ENCODE data around the gene LYPLAL1.

Gene LYPLAL1

GRCh38 chr1:219173758-219174459 is at the start of gene LYPLAL1:
Gene LYPLAL1 (plus strand): TSS chr1:219173878. CDS start chr1:219173891, 13 bp downstream.
- Histone ChIP-seq H3K36me3 (replicated peaks) (no peaks in the 10 kb centered on the region), H3K9me3 (no peaks in the 10 kb centered on the region), H3K4me1 (peaks cover 21% of the 10 kb centered on the region), H3K4me3 (peak within 1 kb of the TSS; percentile 64), H3K27me3 (ENCODE audit: low read depth) (no peaks in the 10 kb centered on the region)
- DNase-seq (ENCODE audit: low spot score in 2 of 2): peak; percentile 78 to 89
- in situ Hi-C loops (cut with MboI; ENCODE audit: low sequenced_read_pairs): no loop called here

- in situ Hi-C loops (cut with MboI; ENCODE audit: low sequenced_read_pairs): no loop called here
- Histone ChIP-seq H3K4me1 (peaks cover 9% of the 10 kb centered on the region; the same call in 1 of the 2 replicates), H3K4me3 (no peak overlapping the region), H3K27me3 (ENCODE audit: low read depth) (no peaks in the 10 kb centered on the region), H3K36me3 (replicated peaks) (no peaks in the 10 kb centered on the region), H3K9me3 (no peaks in the 10 kb centered on the region)
- no peak for DNase-seq (ENCODE audit: low spot score in 2 of 2)
Measured at GRCh38 chr1:219124163-219124562, 49.5 kb upstream of the LYPLAL1 start.

- DNase-seq (ENCODE audit: low spot score in 2 of 2): no peak
- in situ Hi-C loops (cut with MboI; ENCODE audit: low sequenced_read_pairs): no loop called here
- peaks cover 6% of the 10 kb centered on the region; the same call in 1 of the 2 replicates for H3K4me1 ChIP-seq
- no peaks in the 10 kb centered on the region for H3K36me3 ChIP-seq (replicated peaks)
- H3K4me3 ChIP-seq: no peak overlapping the region
- H3K27me3 ChIP-seq (ENCODE audit: low read depth): no peaks in the 10 kb centered on the region
- no peaks in the 10 kb centered on the region for H3K9me3 ChIP-seq
Measured at GRCh38 chr1:219125342-219125741, 48.3 kb upstream of the LYPLAL1 start.

- no peaks in the 10 kb centered on the region for H3K4me1 ChIP-seq
- H3K36me3 ChIP-seq (replicated peaks): no peaks in the 10 kb centered on the region
- H3K27me3 ChIP-seq (ENCODE audit: low read depth): no peaks in the 10 kb centered on the region
- DNase-seq (ENCODE audit: low spot score in 2 of 2): no peak
- no peak overlapping the region for H3K4me3 ChIP-seq
- in situ Hi-C loops (cut with MboI; ENCODE audit: low sequenced_read_pairs): no loop called here
- no peaks in the 10 kb centered on the region for H3K9me3 ChIP-seq
Measured at GRCh38 chr1:219126377-219126776, 47.3 kb upstream of the LYPLAL1 start.

GRCh38 chr1:219128957-219129356 is 44.7 kb upstream of the LYPLAL1 start:
- in situ Hi-C loops (cut with MboI; ENCODE audit: low sequenced_read_pairs): no loop called here
- H3K27me3 ChIP-seq (ENCODE audit: low read depth): no peaks in the 10 kb centered on the region
- no peaks in the 10 kb centered on the region for H3K4me1 ChIP-seq
- H3K4me3 ChIP-seq: no peak overlapping the region
- DNase-seq (ENCODE audit: low spot score in 2 of 2): no peak
- no peaks in the 10 kb centered on the region for H3K36me3 ChIP-seq (replicated peaks)
- H3K9me3 ChIP-seq: no peaks in the 10 kb centered on the region

- DNase-seq (ENCODE audit: low spot score in 2 of 2): no peak
- Histone ChIP-seq H3K9me3 (no peaks in the 10 kb centered on the region), H3K4me1 (no peaks in the 10 kb centered on the region), H3K36me3 (replicated peaks) (no peaks in the 10 kb centered on the region), H3K4me3 (no peak overlapping the region), H3K27me3 (ENCODE audit: low read depth) (no peaks in the 10 kb centered on the region)
- in situ Hi-C loops (cut with MboI; ENCODE audit: low sequenced_read_pairs): no loop called here
Measured at GRCh38 chr1:219130366-219130935, 43.2 kb upstream of the LYPLAL1 start.

GRCh38 chr1:219132939-219133338 is 40.7 kb upstream of the LYPLAL1 start:
- in situ Hi-C loops (cut with MboI; ENCODE audit: low sequenced_read_pairs): no loop called here
- H3K27me3 ChIP-seq (ENCODE audit: low read depth): no peaks in the 10 kb centered on the region

GRCh38 chr1:219138747-219139146 is 34.9 kb upstream of the LYPLAL1 start:
- in situ Hi-C loops (cut with MboI; ENCODE audit: low sequenced_read_pairs): no loop called here
- Histone ChIP-seq H3K9me3 (no peaks in the 10 kb centered on the region), H3K36me3 (replicated peaks) (no peaks in the 10 kb centered on the region), H3K4me1 (no peaks in the 10 kb centered on the region), H3K27me3 (ENCODE audit: low read depth) (no peaks in the 10 kb centered on the region), H3K4me3 (no peak overlapping the region)
- DNase-seq (ENCODE audit: low spot score in 2 of 2): no peak

More at GRCh38 chr1:219132939-219133338, 40.7 kb upstream of the LYPLAL1 start:
- no peak for DNase-seq (ENCODE audit: low spot score in 2 of 2)
- H3K4me3 ChIP-seq: no peak overlapping the region
- no peaks in the 10 kb centered on the region for H3K4me1 ChIP-seq
- H3K36me3 ChIP-seq (replicated peaks): no peaks in the 10 kb centered on the region
- H3K9me3 ChIP-seq: no peaks in the 10 kb centered on the region

- Histone ChIP-seq H3K9me3 (no peaks in the 10 kb centered on the region), H3K27me3 (ENCODE audit: low read depth) (no peaks in the 10 kb centered on the region), H3K36me3 (replicated peaks) (no peaks in the 10 kb centered on the region), H3K4me1 (no peaks in the 10 kb centered on the region), H3K4me3 (no peak overlapping the region)
- DNase-seq (ENCODE audit: low spot score in 2 of 2): no peak
- in situ Hi-C loops (cut with MboI; ENCODE audit: low sequenced_read_pairs): no loop called here
Measured at GRCh38 chr1:219140303-219140877, 33.3 kb upstream of the LYPLAL1 start.

GRCh38 chr1:219143735-219144134 is 29.9 kb upstream of the LYPLAL1 start:
- Histone ChIP-seq H3K36me3 (replicated peaks) (no peaks in the 10 kb centered on the region), H3K27me3 (ENCODE audit: low read depth) (no peaks in the 10 kb centered on the region), H3K4me3 (no peak overlapping the region), H3K4me1 (no peaks in the 10 kb centered on the region), H3K9me3 (no peaks in the 10 kb centered on the region)
- in situ Hi-C loops (cut with MboI; ENCODE audit: low sequenced_read_pairs): no loop called here
- no peak for DNase-seq (ENCODE audit: low spot score in 2 of 2)

- no peak for DNase-seq (ENCODE audit: low spot score in 2 of 2)
- in situ Hi-C loops (cut with MboI; ENCODE audit: low sequenced_read_pairs): no loop called here
- no peaks in the 10 kb centered on the region for H3K9me3 ChIP-seq
- no peaks in the 10 kb centered on the region for H3K36me3 ChIP-seq (replicated peaks)
- H3K27me3 ChIP-seq (ENCODE audit: low read depth): no peaks in the 10 kb centered on the region
- no peak overlapping the region for H3K4me3 ChIP-seq
- no peaks in the 10 kb centered on the region for H3K4me1 ChIP-seq
Measured at GRCh38 chr1:219144658-219145315, 28.9 kb upstream of the LYPLAL1 start.

- no peak overlapping the region for H3K4me3 ChIP-seq
- DNase-seq (ENCODE audit: low spot score in 2 of 2): no peak
- in situ Hi-C loops (cut with MboI; ENCODE audit: low sequenced_read_pairs): no loop called here
- H3K36me3 ChIP-seq (replicated peaks): no peaks in the 10 kb centered on the region
- no peaks in the 10 kb centered on the region for H3K4me1 ChIP-seq
- H3K27me3 ChIP-seq (ENCODE audit: low read depth): no peaks in the 10 kb centered on the region
- no peaks in the 10 kb centered on the region for H3K9me3 ChIP-seq
Measured at GRCh38 chr1:219147571-219148019, 26.1 kb upstream of the LYPLAL1 start.

GRCh38 chr1:219149009-219149577 is 24.6 kb upstream of the LYPLAL1 start:
- no peaks in the 10 kb centered on the region for H3K36me3 ChIP-seq (replicated peaks)
- H3K4me1 ChIP-seq: no peaks in the 10 kb centered on the region
- in situ Hi-C loops (cut with MboI; ENCODE audit: low sequenced_read_pairs): no loop called here
- H3K4me3 ChIP-seq: no peak overlapping the region
- H3K27me3 ChIP-seq (ENCODE audit: low read depth): no peaks in the 10 kb centered on the region
- no peaks in the 10 kb centered on the region for H3K9me3 ChIP-seq
- DNase-seq (ENCODE audit: low spot score in 2 of 2): no peak

- no peaks in the 10 kb centered on the region for H3K27me3 ChIP-seq (ENCODE audit: low read depth)
- no peaks in the 10 kb centered on the region for H3K9me3 ChIP-seq
- no peaks in the 10 kb centered on the region for H3K36me3 ChIP-seq (replicated peaks)
- no peak overlapping the region for H3K4me3 ChIP-seq
- no peak for DNase-seq (ENCODE audit: low spot score in 2 of 2)
- H3K4me1 ChIP-seq: no peaks in the 10 kb centered on the region
- in situ Hi-C loops (cut with MboI; ENCODE audit: low sequenced_read_pairs): no loop called here
Measured at GRCh38 chr1:219149953-219150352, 23.7 kb upstream of the LYPLAL1 start.

Measured in HAP-1 (cell line).